Glutamatergic neuron (in vitro differentiated cells): ENCODE data around the gene RBM23. TPM values are rescaled to one million over a fixed set of nuclear protein-coding genes. Genes with fewer than 3 reads are reported as not detected.

Source experiments
- DNase-seq: peaks from one replicate; pipeline ENCODE4 v3.0.0; 2022
- H3K27ac Mint-ChIP-seq: one replicate; pipeline ENCODE4 v1.8.0; 2020; ENCODE audit warnings: mild to moderate bottlenecking, mixed read lengths, inconsistent platforms; ENCODE audit not compliant: unreplicated experiment
- H3K27me3 Mint-ChIP-seq: one replicate; pipeline ENCODE4 v1.8.0; 2020; ENCODE audit warnings: mild to moderate bottlenecking, moderate library complexity, mixed read lengths, inconsistent platforms; ENCODE audit not compliant: unreplicated experiment
- H3K36me3 Mint-ChIP-seq: one replicate; pipeline ENCODE4 v1.8.0; 2020; ENCODE audit warnings: mild to moderate bottlenecking, mixed read lengths, inconsistent platforms; ENCODE audit not compliant: unreplicated experiment
- H3K4me1 Mint-ChIP-seq: one replicate; pipeline ENCODE4 v1.8.0; 2020; ENCODE audit warnings: mild to moderate bottlenecking, low read depth, mixed read lengths, inconsistent platforms; ENCODE audit not compliant: unreplicated experiment
- H3K4me3 Mint-ChIP-seq: one replicate; pipeline ENCODE4 v1.8.0; 2020; ENCODE audit warnings: mild to moderate bottlenecking, mixed read lengths, inconsistent platforms; ENCODE audit not compliant: unreplicated experiment
- H3K9me3 Mint-ChIP-seq: one replicate; pipeline ENCODE4 v1.8.0; 2020; ENCODE audit warnings: mild to moderate bottlenecking, moderate library complexity, mixed read lengths, inconsistent platforms; ENCODE audit not compliant: unreplicated experiment
- total RNA-seq: library from RNA; stranded (reverse); fragmentation: NEBNext Ultra II Directional; extraction: Animal tissue kit (Norgen Biotek cat#: 25700); gene quantifications from one replicate; pipeline ENCODE4 v1.2.1, GENCODE V29; 2021; ENCODE audit not compliant: unreplicated experiment
- TF ChIP-seq, protein P1 (sequence below): fragments of 200-600 bp; sonication (generic); IDR thresholded peaks from one replicate; pipeline ENCODE4 v1.5.0; 2021; ENCODE audit not compliant: partially characterized antibody, unreplicated experiment

Gene RBM23
- total RNA-seq, 1 donor from 2014 or later, result 70.9 TPM

DNA sequence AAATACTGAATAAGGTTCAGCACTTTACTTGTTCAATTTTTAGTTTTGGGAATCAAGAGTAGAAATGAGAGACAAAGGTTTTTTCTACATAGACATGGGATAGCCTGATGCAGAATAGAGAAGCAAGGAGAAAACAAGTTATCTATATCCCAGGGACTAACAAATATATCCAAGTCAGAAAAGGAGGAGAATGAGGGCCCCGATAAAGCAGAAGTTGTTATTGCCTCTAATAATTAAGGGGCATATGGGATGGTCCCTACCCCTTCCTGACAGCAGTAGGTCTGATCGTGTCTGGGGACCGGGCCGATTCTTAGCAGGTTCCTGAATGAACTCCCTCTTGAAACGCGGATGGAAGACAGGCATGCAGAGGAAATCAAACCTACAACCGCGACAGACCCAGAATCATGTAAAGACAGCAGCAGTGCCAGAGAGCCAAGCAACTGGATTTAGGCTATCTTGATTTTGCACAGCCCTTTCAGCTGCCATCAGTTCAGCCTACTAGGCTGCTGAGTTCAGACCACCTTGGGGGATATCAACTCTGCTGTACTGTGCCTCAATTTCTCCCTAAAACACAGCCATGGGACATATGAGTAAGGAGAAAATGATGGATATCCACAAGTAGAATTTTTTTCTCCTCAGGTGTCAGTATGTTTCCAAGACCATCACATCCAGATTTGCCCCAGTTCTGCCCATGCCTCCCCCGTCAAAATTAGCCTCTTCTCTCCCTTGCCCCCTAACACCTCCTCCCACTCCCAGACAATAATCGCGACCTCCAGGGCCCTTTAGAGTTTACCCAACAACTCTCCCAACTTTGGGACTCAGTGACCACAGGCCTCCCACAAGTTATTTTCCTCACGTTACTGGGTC is 9.5 kb upstream of the RBM23 start:
- Mint-ChIP-seq H3K36me3 (no peaks in the 10 kb centered on the region), H3K4me1 (peaks cover 4% of the 10 kb centered on the region), H3K27ac (peak overlapping the region; percentile 1), H3K27me3 (peaks cover 3% of the 10 kb centered on the region), H3K9me3 (peaks cover 4% of the 10 kb centered on the region), H3K4me3 (no peak overlapping the region)
- DNase-seq, result no peak
- TF ChIP-seq, protein P1, sequence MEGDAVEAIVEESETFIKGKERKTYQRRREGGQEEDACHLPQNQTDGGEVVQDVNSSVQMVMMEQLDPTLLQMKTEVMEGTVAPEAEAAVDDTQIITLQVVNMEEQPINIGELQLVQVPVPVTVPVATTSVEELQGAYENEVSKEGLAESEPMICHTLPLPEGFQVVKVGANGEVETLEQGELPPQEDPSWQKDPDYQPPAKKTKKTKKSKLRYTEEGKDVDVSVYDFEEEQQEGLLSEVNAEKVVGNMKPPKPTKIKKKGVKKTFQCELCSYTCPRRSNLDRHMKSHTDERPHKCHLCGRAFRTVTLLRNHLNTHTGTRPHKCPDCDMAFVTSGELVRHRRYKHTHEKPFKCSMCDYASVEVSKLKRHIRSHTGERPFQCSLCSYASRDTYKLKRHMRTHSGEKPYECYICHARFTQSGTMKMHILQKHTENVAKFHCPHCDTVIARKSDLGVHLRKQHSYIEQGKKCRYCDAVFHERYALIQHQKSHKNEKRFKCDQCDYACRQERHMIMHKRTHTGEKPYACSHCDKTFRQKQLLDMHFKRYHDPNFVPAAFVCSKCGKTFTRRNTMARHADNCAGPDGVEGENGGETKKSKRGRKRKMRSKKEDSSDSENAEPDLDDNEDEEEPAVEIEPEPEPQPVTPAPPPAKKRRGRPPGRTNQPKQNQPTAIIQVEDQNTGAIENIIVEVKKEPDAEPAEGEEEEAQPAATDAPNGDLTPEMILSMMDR, result no peak

DNA sequence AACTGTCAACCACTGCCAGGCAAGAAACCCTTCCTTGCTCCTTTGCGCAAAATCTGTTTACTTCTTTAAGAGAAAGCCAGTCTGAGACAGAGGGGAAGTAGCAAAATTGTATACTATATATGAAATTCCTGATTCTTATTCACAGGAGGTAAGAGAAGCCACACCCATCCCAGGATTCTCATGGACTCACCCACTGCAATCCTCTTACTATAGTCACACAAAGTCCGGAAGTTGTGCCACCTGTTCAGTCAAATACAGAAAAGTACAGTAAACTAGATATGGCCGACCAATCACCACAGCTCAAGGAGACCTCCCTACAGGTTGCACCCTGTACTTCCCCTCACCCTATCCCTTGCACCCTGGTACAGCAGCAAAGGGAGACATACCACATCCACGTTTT is 7.4 kb upstream of the RBM23 start:
- H3K36me3 Mint-ChIP-seq, result no peaks in the 10 kb centered on the region

DNA sequence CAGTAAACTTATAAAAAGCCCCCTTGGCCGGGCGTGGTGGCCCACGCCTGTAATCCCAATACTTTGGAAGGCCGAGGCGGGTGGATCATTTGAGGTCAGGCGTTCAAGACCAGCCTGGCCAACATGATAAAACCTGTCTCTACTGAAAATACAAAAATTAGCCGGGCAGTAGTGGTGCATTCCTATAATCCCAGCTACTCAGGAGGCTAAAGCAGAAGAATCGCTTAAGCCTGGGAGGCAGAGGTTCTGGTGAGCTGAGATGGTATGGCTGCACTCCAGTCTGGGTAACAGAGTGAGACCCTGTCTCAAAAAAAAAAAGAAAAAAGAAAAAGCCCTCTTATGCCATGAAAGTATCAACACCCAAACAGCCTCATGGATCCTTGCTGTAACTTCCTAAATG is 6.6 kb upstream of the RBM23 start:
- Mint-ChIP-seq H3K36me3 (no peaks in the 10 kb centered on the region), H3K4me3 (no peak overlapping the region)

More for the DNA sequence above, 7.4 kb upstream of the RBM23 start:
- TF ChIP-seq, protein P1, result no peak
- Mint-ChIP-seq H3K27ac (no peak overlapping the region), H3K4me1 (peaks cover 4% of the 10 kb centered on the region), H3K9me3 (peaks cover 4% of the 10 kb centered on the region), H3K4me3 (no peak overlapping the region), H3K27me3 (peaks cover 3% of the 10 kb centered on the region)
- DNase-seq, result no peak

DNA sequence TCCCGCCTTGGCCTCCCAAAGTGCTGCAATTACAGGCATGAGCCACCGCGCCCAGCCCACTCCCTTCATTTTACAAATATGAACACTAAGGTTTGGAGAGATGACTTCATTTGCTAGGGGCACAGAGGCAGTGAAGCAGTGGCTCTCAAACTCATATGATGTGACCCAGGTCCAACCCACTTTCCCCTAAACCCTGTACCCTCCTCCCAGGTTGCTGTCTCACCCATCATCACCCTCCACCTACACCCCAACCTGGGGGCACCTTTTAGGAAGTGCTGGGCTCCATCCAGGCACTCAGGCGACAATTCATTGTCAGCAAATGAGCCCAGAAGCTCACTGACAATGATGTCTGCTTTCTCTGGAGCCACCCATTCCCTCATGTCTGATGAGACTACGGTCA is 4.8 kb upstream of the RBM23 start:
- Mint-ChIP-seq H3K27me3 (peaks cover 8% of the 10 kb centered on the region), H3K27ac (no peak overlapping the region), H3K4me1 (peaks cover 4% of the 10 kb centered on the region), H3K9me3 (peaks cover 8% of the 10 kb centered on the region), H3K4me3 (no peak overlapping the region), H3K36me3 (no peaks in the 10 kb centered on the region)
- TF ChIP-seq, protein P1, result no peak
- no peak for DNase-seq

More for the DNA sequence above, 6.6 kb upstream of the RBM23 start:
- TF ChIP-seq, protein P1, result no peak
- Mint-ChIP-seq H3K27ac (no peak overlapping the region), H3K9me3 (peaks cover 4% of the 10 kb centered on the region), H3K4me1 (peaks cover 4% of the 10 kb centered on the region), H3K27me3 (peaks cover 3% of the 10 kb centered on the region)
- no peak for DNase-seq

DNA sequence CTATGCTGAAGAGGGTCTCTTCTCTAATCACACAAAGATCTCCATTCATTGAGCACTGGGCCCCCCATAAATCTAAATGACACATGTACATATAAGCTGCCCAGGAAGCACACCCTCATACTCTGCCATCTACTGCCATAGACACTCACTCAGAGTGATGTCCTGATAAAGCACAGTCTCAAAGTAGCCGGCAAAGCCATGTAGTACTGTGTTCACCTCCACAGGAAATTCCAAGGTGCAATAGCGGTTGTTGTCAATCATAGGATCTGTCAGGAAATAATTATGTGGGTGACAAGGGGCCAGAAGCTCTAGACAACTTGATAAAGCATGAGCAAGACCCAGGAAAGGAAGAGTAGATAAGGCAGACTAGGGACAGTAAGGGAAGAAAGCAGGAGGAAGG is 3.3 kb upstream of the RBM23 start:
- TF ChIP-seq, protein P1, result no peak
- H3K27ac Mint-ChIP-seq, result no peak overlapping the region
- peaks cover 13% of the 10 kb centered on the region for H3K9me3 Mint-ChIP-seq
- no peak overlapping the region for H3K4me3 Mint-ChIP-seq
- H3K4me1 Mint-ChIP-seq, result peaks cover 4% of the 10 kb centered on the region
- H3K36me3 Mint-ChIP-seq, result no peaks in the 10 kb centered on the region
- no peak for DNase-seq
- peaks cover 13% of the 10 kb centered on the region for H3K27me3 Mint-ChIP-seq
